ENCODE data around the gene SETD7. TPM values are rescaled to one million over a fixed set of nuclear protein-coding genes. Genes with fewer than 3 reads are reported as not detected.
A peak's percentile ranks its signal among the peaks of the same experiment; 100 is the strongest.

The SETD7 gene
- polyA plus RNA-seq, 10 donors: 63.5 to 123 (median 82.2) TPM

DNA sequence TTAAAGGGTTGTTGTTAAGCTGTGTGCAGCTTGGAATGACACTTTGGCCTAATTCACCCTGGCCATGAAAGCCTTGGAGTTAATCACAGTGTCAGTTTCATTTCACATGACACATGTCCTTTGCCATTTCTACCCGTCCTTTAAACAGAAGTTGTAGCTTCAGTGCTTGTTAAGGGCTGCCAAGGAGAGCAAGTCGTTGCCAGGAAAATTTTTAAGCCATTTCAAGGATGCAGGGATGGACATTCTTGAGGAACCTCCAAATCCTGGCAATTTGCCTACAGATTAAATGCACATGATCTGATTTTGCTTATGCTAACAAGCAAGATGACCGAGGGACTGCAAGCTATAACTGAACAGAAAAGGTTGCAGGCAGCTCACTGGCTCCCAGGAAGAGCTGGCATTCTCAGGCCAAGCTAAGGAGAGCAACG lies 40.5 kb downstream of the SETD7 start:
- DNase-seq: peak in 2 of 3 donors; percentile 47 to 58

- DNase-seq: no peak
Measured at GRCh38 chr4:139514382-139515059, 41.5 kb downstream of the SETD7 start.

DNA sequence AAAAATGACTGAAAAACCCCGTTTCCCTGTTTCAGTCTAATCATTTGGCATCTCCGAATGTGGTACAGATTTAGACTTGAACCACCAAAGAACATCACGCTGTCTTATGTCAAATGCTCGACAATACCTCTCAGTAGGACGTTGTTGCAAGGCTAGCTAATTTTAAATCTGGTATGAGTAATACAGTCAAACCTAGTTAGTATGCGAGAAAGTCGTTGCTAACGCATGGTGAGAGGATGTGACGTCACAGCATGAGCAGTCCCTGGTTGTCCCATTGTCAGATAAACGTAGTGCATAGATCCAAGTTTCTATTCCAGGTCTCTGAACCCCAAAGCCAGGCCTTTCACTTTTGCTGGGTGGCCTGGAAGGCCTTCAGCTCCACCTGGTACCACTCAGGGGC lies 44.7 kb downstream of the SETD7 start:
- DNase-seq: no peak

- no peak for DNase-seq
Measured at GRCh38 chr4:139509727-139510410, 46.1 kb downstream of the SETD7 start.

DNA sequence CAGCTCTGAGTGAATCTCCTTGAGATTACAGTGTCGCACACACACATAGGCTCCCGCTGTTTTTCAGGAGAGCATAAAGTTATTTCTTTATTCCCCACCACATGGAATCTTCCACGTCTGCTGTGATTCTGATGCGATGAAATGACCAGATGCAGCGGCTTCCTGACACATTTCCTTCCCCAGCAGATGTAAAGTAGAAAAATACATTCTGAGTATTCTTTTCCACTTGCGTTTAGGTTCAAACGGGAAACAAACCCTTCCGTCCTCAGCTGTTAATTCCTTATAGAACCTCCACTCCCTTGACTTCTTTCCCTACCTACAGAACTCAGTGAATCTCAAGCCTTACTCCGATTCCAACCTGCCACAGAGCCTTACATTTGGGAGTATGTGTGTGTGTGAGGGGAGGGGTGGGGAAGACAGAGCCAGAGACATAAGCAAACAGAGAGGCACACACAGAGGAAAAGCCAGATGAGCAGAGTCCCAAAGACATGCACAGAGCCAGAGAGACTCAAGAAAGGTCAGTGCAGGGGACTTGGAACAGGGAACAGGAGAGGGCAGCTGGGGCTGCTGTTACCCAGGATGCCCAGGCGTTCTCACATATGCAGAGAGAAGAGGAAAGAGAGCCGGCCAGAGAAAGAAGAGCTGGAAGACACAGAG lies 47.3 kb downstream of the SETD7 start:
- no peak for DNase-seq

DNA sequence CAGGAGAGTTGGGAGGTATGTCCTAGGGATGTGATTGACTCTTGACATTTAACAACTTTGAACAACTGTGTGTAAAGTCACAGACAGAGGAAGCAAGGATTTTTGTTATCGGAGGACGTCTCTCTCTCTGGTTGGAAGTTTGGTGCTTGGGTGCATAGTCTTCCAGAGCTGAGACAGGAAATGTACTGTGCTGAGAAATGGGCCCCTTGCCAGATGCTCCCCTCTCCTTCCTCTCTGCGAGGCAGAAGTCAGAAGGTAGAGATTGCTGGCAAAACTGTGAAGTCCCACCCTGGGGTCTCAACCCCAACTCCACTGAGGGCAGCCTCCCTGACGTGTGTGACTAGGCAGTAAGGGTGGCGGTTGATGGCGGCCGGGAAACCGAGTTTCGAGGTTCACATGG lies 49.2 kb downstream of the SETD7 start:
- DNase-seq: no peak

GRCh38 chr4:139503622-139504166 lies 52.3 kb downstream of the SETD7 start:
- no peak for DNase-seq

DNA sequence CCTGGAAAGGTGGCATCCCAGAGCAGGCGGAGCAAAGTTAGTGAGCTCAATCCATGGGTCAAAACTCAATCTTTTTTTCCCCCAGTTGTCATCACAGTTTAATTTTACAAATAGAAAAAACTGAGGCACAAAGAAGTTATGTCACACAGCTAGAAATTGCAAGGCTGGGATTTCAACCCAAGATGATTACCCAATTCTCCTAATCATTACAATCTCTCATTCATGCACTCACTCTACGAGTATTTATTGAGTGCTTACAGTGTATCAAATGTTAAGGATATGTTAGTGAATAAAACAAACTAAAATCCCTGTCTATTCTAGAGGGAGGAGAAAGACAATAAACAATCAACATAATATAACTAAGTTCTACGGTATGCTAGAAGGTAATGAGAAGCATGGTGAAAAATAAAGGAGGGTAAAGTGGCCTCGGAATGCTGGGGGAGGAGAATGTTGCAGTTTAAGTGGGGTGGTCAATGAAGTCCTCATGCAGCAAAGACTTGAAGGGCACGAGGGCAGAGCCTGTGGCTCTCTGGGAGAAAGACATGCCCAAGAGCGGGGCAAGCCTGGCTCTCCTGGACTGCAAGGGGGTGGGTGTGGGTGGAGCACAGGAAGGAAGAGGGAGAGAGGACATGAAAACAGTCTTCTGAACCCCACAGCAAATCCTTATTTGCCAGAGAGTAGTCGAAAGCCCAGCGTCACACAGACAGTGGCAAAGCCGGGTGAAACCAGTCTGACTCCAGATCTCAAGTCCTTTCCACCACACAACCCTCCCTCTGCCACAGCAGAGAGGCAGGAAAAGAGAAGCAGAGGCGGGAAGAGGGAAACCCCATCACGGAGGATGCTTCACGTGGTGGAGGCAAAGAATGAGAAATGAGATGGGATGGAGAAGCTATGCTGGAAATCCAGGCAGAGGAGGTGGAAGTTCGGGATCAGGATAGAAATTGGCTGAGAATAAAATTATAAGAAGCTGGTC lies 53.8 kb downstream of the SETD7 start:
- no peak for DNase-seq

DNA sequence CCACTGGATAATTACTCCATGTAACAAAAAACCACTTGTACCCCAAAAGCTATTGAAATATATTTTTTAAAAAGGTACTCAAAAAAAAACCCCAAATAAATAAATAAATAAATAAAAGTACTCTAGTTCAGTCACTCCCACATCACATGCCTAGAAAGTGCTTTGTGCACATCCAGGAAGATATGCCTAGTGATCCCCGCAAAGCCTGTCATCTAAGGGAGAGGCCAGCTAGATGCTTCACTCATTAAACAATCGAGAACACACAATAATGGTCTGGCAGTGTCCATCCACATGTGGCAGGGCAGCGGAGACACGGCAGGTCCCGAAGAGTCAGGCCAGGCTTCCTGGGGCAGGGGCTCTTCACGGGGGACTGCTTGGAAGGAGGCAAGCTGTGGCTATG lies 54.5 kb downstream of the SETD7 start:
- no peak for DNase-seq

- no peak for DNase-seq
Measured at GRCh38 chr4:139501117-139501516, 54.9 kb downstream of the SETD7 start.

- DNase-seq: no peak
Measured at GRCh38 chr4:139499186-139499585, 56.8 kb downstream of the SETD7 start.

DNA sequence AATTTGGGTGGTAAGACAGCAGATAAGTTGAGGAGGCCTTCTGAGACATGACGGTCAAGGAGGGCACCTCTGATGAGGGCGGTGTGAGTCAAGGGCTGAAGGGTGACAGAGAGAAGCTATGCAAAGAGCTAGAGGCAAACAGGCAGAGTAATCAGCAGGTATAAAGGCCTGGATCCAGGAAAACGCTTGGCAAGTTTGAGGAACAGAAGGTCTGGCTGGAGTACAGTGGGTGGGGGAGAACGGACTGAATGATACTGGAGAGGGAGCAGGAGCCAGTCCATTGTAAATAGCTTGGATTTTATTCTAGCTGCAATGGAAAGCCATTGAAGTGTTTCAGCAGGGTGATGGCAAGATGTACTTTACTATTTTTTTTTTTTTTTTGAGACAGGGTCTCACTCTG lies 62.8 kb downstream of the SETD7 start:
- no peak for DNase-seq

- no peak for DNase-seq
Measured at GRCh38 chr4:139492429-139492828, 63.6 kb downstream of the SETD7 start.

GRCh38 chr4:139489638-139490037 lies 66.4 kb downstream of the SETD7 start:
- no peak for DNase-seq

DNA sequence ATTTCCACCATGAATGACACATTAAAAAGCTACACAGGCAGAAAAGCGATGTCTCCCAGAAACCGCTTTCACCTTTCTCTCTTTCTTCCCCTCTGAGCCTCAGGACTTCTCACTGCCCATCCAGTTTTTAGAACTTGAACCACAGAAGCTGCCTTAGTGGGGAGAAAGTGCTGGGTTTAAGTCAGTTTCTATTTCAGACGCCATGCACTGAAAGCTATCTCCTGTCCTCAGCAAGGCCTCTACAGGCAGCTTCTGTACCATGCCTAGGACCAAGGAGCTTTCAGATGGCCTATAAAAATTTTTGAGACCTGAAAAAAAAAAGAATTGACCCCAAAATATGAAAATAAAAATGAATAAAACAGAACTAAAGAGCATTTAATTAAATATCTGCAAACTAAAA lies 67.6 kb downstream of the SETD7 start:
- no peak for DNase-seq

GRCh38 chr4:139484783-139485311 lies 71.2 kb downstream of the SETD7 start:
- no peak for DNase-seq

- DNase-seq: no peak
Measured at GRCh38 chr4:139483000-139483399, 73.0 kb downstream of the SETD7 start.

- no peak for DNase-seq
Measured at GRCh38 chr4:139481465-139481864, 74.6 kb downstream of the SETD7 start.

GRCh38 chr4:139476363-139476762 lies 79.7 kb downstream of the SETD7 start:
- no peak for DNase-seq

GRCh38 chr4:139472852-139473251 lies 83.2 kb downstream of the SETD7 start:
- no peak for DNase-seq

GRCh38 chr4:139470997-139471665 lies 84.9 kb downstream of the SETD7 start:
- DNase-seq: no peak

Measured in muscle of back (tissue), 11 donors.